ENCODE results near the gene PRRG1. TPM values are rescaled to one million over a fixed set of nuclear protein-coding genes. Genes with fewer than 3 reads are reported as not detected.

The PRRG1 gene
- total RNA-seq, 2 experiments from 2014 or later = not detected

DNA sequence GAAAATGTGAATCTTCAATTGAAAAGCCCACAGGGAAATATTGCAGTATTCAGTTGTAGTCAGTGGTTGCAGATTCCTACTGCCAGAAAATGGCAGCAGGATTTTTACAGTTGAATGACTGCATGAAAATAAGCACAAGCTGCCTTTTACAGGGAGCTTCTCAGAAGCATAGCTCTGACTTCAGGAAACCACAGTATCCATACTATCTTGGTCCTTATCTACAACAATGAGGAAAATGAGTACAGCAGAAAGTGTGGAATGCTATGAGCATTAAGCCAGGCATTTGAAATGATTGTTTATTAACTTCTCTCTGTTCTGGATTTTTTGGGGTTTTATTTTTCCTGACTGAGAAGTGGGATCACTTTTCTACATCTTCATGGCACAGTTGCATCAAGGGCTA is 34.6 kb upstream of the PRRG1 start:
- POLR2A ChIA-PET = no interaction called here
- Histone ChIP-seq H3K9me2 (ENCODE audit: insufficient read depth, low read length) (no peaks in the 10 kb centered on the region), H4K20me1 (ENCODE audit: insufficient read depth, low read length) (no peaks in the 10 kb centered on the region), H3K36me3 (ENCODE audit: insufficient read depth, low read length) (no peaks in the 10 kb centered on the region), H3K79me2 (ENCODE audit: insufficient read depth, low read depth, low read length) (no peaks in the 10 kb centered on the region), H3K4me3 (ENCODE audit: low read depth, low read length, poor library complexity, severe bottlenecking) (no peak overlapping the region), H3K4me1 (ENCODE audit: insufficient read depth, low read length, poor library complexity, severe bottlenecking) (no peaks in the 10 kb centered on the region), H3K27ac (ENCODE audit: low read depth, low read length, poor library complexity, severe bottlenecking) (no peak overlapping the region), H2AFZ (ENCODE audit: low read length) (no peak overlapping the region), H3K9me3 (ENCODE audit: low read length) (no peaks in the 10 kb centered on the region), H3K4me2 (ENCODE audit: low read length) (no peak overlapping the region)
- no TSS peak for BruUV-seq (replicated peaks)
- intact Hi-C loops (cut with micrococcal nuclease; ENCODE audit: unreplicated experiment) = no loop called here
- no peak for DNase-seq (ENCODE audit: low spot score)
- CTCF ChIA-PET (ENCODE audit: unreplicated experiment) = no interaction called here
- TF ChIP-seq EZH2phosphoT487 (IDR thresholded peaks at IDR 0.05; ENCODE audit: borderline replicate concordance, low read depth, low read length) = no peak
- TF ChIP-seq, protein P1, sequence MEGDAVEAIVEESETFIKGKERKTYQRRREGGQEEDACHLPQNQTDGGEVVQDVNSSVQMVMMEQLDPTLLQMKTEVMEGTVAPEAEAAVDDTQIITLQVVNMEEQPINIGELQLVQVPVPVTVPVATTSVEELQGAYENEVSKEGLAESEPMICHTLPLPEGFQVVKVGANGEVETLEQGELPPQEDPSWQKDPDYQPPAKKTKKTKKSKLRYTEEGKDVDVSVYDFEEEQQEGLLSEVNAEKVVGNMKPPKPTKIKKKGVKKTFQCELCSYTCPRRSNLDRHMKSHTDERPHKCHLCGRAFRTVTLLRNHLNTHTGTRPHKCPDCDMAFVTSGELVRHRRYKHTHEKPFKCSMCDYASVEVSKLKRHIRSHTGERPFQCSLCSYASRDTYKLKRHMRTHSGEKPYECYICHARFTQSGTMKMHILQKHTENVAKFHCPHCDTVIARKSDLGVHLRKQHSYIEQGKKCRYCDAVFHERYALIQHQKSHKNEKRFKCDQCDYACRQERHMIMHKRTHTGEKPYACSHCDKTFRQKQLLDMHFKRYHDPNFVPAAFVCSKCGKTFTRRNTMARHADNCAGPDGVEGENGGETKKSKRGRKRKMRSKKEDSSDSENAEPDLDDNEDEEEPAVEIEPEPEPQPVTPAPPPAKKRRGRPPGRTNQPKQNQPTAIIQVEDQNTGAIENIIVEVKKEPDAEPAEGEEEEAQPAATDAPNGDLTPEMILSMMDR (conservative IDR thresholded peaks at IDR 0.05; ENCODE audit: low read length) = no peak

DNA sequence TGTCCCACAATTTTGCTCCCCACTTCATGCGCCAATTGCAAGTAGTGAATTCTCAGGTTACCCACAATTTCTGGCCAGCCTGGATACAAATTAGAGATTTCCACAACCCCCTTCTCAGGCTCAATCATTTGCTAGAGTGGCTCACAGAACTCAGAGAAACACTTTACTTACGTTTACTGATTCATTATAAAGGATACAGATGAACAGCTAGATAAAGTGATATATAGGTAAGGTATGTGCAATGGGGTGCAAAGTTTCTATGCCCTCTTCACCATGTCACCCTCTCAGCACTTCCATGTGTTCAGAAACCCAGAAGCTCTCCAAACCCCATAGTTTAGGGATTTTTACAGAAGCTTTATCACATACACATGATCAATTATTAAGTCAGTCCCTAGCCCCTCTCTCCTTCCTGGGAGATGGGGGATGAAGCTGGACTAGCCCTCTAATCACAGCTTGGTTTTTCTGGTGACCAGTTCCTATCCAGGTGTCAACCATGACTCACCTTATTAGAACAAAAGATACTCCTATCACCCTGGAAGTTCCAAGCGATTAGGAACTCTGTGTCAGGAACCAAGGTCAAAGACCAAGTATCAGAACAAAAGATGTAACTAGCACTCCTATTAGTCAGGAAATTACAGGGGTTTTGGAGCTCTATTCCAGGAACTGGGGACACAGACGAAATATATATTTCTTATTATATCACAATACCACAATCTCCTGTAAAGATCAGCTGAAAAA is 33.5 kb upstream of the PRRG1 start:
- DNase-seq (ENCODE audit: low spot score) = no peak
- no peaks in the 10 kb centered on the region for H3K36me3 ChIP-seq (ENCODE audit: insufficient read depth, low read length)
- no peaks in the 10 kb centered on the region for H4K20me1 ChIP-seq (ENCODE audit: insufficient read depth, low read length)
- ChIA-PET POLR2A (interaction anchor here (1.1 kb wide), 1 partner anchor 38 kb away, joined by 3 read pairs; no protein-coding TSS in a partner anchor), CTCF (ENCODE audit: unreplicated experiment) (no interaction called here)
- intact Hi-C loops (cut with micrococcal nuclease; ENCODE audit: unreplicated experiment) = no loop called here
- no peak overlapping the region for H3K27ac ChIP-seq (ENCODE audit: low read depth, low read length, poor library complexity, severe bottlenecking)
- no peaks in the 10 kb centered on the region for H3K79me2 ChIP-seq (ENCODE audit: insufficient read depth, low read depth, low read length)
- TF ChIP-seq EZH2phosphoT487 (IDR thresholded peaks at IDR 0.05; ENCODE audit: borderline replicate concordance, low read depth, low read length) = no peak
- TF ChIP-seq, protein P1 (conservative IDR thresholded peaks at IDR 0.05; ENCODE audit: low read length) = no peak
- BruUV-seq (replicated peaks) = no TSS peak
- H3K4me1 ChIP-seq (ENCODE audit: insufficient read depth, low read length, poor library complexity, severe bottlenecking) = no peaks in the 10 kb centered on the region
- no peak overlapping the region for H3K4me2 ChIP-seq (ENCODE audit: low read length)
- no peak overlapping the region for H2AFZ ChIP-seq (ENCODE audit: low read length)
- no peaks in the 10 kb centered on the region for H3K9me3 ChIP-seq (ENCODE audit: low read length)
- no peak overlapping the region for H3K4me3 ChIP-seq (ENCODE audit: low read depth, low read length, poor library complexity, severe bottlenecking)
- H3K9me2 ChIP-seq (ENCODE audit: insufficient read depth, low read length) = no peaks in the 10 kb centered on the region

DNA sequence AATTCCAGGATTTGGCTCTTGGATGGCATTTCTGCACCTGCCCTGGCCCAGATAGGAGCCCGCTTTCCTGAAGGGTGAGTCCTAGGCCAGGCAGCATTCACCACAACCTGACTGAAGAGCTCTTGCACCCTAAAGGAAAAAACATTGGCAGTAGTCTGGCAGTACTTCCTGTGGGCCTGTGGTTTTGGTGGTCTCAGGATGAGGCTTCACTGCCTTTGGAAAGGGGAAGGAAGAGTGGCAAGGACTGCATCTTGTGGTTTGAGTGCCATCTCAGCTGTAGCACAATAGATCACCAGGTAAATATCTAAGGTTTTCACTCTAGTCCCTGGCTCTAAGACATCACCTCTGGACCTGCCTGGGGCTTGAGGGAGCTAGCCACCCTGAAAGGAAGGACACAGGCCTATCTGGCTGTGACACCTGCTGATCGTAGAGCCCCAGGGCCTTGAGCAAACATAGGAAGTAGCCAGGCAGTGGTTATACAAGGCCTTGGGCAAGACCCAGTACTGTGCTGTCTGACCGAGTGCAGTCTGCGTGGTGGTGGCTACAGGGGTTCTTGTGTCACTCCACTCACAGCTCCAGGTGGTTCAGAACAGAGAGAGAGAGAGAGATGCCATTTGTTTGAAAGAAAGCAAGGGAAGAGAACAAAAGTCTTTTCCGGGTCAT is 28.5 kb upstream of the PRRG1 start:
- CTCF ChIA-PET (ENCODE audit: unreplicated experiment) = no interaction called here
- no TSS peak for BruUV-seq (replicated peaks)
- POLR2A ChIA-PET = no interaction called here
- Histone ChIP-seq H3K79me2 (ENCODE audit: insufficient read depth, low read depth, low read length) (no peaks in the 10 kb centered on the region), H3K27ac (ENCODE audit: low read depth, low read length, poor library complexity, severe bottlenecking) (no peak overlapping the region), H3K9me2 (ENCODE audit: insufficient read depth, low read length) (no peaks in the 10 kb centered on the region), H3K9me3 (ENCODE audit: low read length) (no peaks in the 10 kb centered on the region), H4K20me1 (ENCODE audit: insufficient read depth, low read length) (no peaks in the 10 kb centered on the region), H3K4me1 (ENCODE audit: insufficient read depth, low read length, poor library complexity, severe bottlenecking) (no peaks in the 10 kb centered on the region), H2AFZ (ENCODE audit: low read length) (no peak overlapping the region), H3K36me3 (ENCODE audit: insufficient read depth, low read length) (no peaks in the 10 kb centered on the region), H3K4me3 (ENCODE audit: low read depth, low read length, poor library complexity, severe bottlenecking) (no peak overlapping the region), H3K4me2 (ENCODE audit: low read length) (no peak overlapping the region)
- DNase-seq (ENCODE audit: low spot score) = no peak
- TF ChIP-seq, protein P1 (conservative IDR thresholded peaks at IDR 0.05; ENCODE audit: low read length) = no peak
- no peak for TF ChIP-seq EZH2phosphoT487 (IDR thresholded peaks at IDR 0.05; ENCODE audit: borderline replicate concordance, low read depth, low read length)
- intact Hi-C loops (cut with micrococcal nuclease; ENCODE audit: unreplicated experiment) = no loop called here
